ENCODE measurements around the gene SLC12A7. TPM values are rescaled to one million over a fixed set of nuclear protein-coding genes. Genes with fewer than 3 reads are reported as not detected.

SLC12A7 gene
- total RNA-seq, 1 experiment from 2014 or later: 207 TPM

GRCh38 chr5:1151316-1151715, 39.5 kb upstream of the SLC12A7 start:
- H3K4me1 ChIP-seq (replicated peaks; ENCODE audit: insufficient read depth): peaks cover 8% of the 10 kb centered on the region; the same call in 1 of the 2 replicates
- POLR2A ChIA-PET (ENCODE audit: unreplicated experiment): no interaction called here
- H3K9me3 ChIP-seq (ENCODE audit: insufficient read depth, low read depth): no peaks in the 10 kb centered on the region
- no peaks in the 10 kb centered on the region for H3K9me2 ChIP-seq (ENCODE audit: insufficient read depth)
- no peak overlapping the region for H2AFZ ChIP-seq
- no peak overlapping the region for H3K4me3 ChIP-seq
- no peaks in the 10 kb centered on the region for H3K79me2 ChIP-seq (ENCODE audit: low read depth)
- CTCF ChIA-PET: interaction anchor here (0.8 to 1.3 kb wide), 2 partner anchors 10 to 217 kb away, joined by 3 to 4 read pairs; no protein-coding TSS in a partner anchor
- no peak for TF ChIP-seq EZH2 (IDR thresholded peaks at IDR 0.05; ENCODE audit: low read depth)
- TF ChIP-seq CTCF (conservative IDR thresholded peaks at IDR 0.05): no peak
- H3K4me2 ChIP-seq: no peak overlapping the region
- H3K27me3 ChIP-seq (ENCODE audit: insufficient read depth, low read depth): peaks cover 47% of the 10 kb centered on the region
- no peak overlapping the region for H3K27ac ChIP-seq
- DNase-seq: no peak
- H3F3A ChIP-seq (ENCODE audit: insufficient read depth, low read depth): peaks cover 6% of the 10 kb centered on the region; the same call in 1 of the 2 replicates
- no TSS peak for BruUV-seq (replicated peaks)
- intact Hi-C loops (cut with micrococcal nuclease; ENCODE audit: unreplicated experiment): no loop called here
- H4K20me1 ChIP-seq (ENCODE audit: insufficient read depth): peaks cover 4% of the 10 kb centered on the region; the same call in 1 of the 2 replicates
- no peaks in the 10 kb centered on the region for H3K36me3 ChIP-seq (ENCODE audit: low read depth)

GRCh38 chr5:1150866-1151265, 39.0 kb upstream of the SLC12A7 start:
- no peak overlapping the region for H2AFZ ChIP-seq
- peaks cover 4% of the 10 kb centered on the region; the same call in 1 of the 2 replicates for H4K20me1 ChIP-seq (ENCODE audit: insufficient read depth)
- H3K4me2 ChIP-seq: no peak overlapping the region
- peaks cover 6% of the 10 kb centered on the region; the same call in 1 of the 2 replicates for H3F3A ChIP-seq (ENCODE audit: insufficient read depth, low read depth)
- H3K27me3 ChIP-seq (ENCODE audit: insufficient read depth, low read depth): peaks cover 52% of the 10 kb centered on the region
- no peaks in the 10 kb centered on the region for H3K9me2 ChIP-seq (ENCODE audit: insufficient read depth)
- intact Hi-C loops (cut with micrococcal nuclease; ENCODE audit: unreplicated experiment): no loop called here
- H3K27ac ChIP-seq: no peak overlapping the region
- POLR2A ChIA-PET (ENCODE audit: unreplicated experiment): interaction anchor here (0.6 to 0.7 kb wide), 3 partner anchors 12 to 277 kb away, joined by 3 to 4 read pairs (median 3); no protein-coding TSS in a partner anchor
- TF ChIP-seq EZH2 (IDR thresholded peaks at IDR 0.05; ENCODE audit: low read depth) (no peak), CTCF (conservative IDR thresholded peaks at IDR 0.05) (no peak)
- BruUV-seq (replicated peaks): no TSS peak
- no peaks in the 10 kb centered on the region for H3K9me3 ChIP-seq (ENCODE audit: insufficient read depth, low read depth)
- no peak overlapping the region for H3K4me3 ChIP-seq
- peaks cover 8% of the 10 kb centered on the region; the same call in 1 of the 2 replicates for H3K4me1 ChIP-seq (replicated peaks; ENCODE audit: insufficient read depth)
- CTCF ChIA-PET: interaction anchor here (0.8 to 1.3 kb wide), 3 partner anchors 11 to 216 kb away, joined by 3 to 4 read pairs (median 4); no protein-coding TSS in a partner anchor
- H3K79me2 ChIP-seq (ENCODE audit: low read depth): no peaks in the 10 kb centered on the region
- no peak for DNase-seq
- no peaks in the 10 kb centered on the region for H3K36me3 ChIP-seq (ENCODE audit: low read depth)

- no peak for DNase-seq
- Histone ChIP-seq H3K4me2 (no peak overlapping the region), H2AFZ (no peak overlapping the region), H3K27ac (no peak overlapping the region), H3K9me2 (ENCODE audit: insufficient read depth) (no peaks in the 10 kb centered on the region), H3K36me3 (ENCODE audit: low read depth) (no peaks in the 10 kb centered on the region), H4K20me1 (ENCODE audit: insufficient read depth) (no peaks in the 10 kb centered on the region), H3K79me2 (ENCODE audit: low read depth) (no peaks in the 10 kb centered on the region), H3K27me3 (ENCODE audit: insufficient read depth, low read depth) (peaks cover 24% of the 10 kb centered on the region), H3K4me1 (replicated peaks; ENCODE audit: insufficient read depth) (0 out of 2 replicates have a peak, but pooled peaks cover 3% of the 10 kb centered on the region), H3K4me3 (no peak overlapping the region), H3K9me3 (ENCODE audit: insufficient read depth, low read depth) (no peaks in the 10 kb centered on the region), H3F3A (ENCODE audit: insufficient read depth, low read depth) (no peaks in the 10 kb centered on the region)
- intact Hi-C loops (cut with micrococcal nuclease; ENCODE audit: unreplicated experiment): loop anchor here (5.0 kb wide), 2 partner anchors 38 to 78 kb away; no protein-coding TSS in a partner anchor
- POLR2A ChIA-PET (ENCODE audit: unreplicated experiment): no interaction called here
- BruUV-seq (replicated peaks): no TSS peak
- CTCF ChIA-PET: no interaction called here
- TF ChIP-seq CTCF (conservative IDR thresholded peaks at IDR 0.05) (no peak), EZH2 (IDR thresholded peaks at IDR 0.05; ENCODE audit: low read depth) (no peak)
These were observed 33.0 kb upstream of the SLC12A7 start for GRCh38 chr5:1144638-1145396.

Measured in PC-9 (cell line).